HCT116 (cell line): Measurements from ENCODE around the gene CD160. TPM values are rescaled to one million over a fixed set of nuclear protein-coding genes. Genes with fewer than 3 reads are reported as not detected.

Source experiments
- ATAC-seq: fragments of 200-7000 bp; cut with Tn5 transposase; 2 replicates; pipeline ENCODE4 v1.9.1; 2020; ENCODE audit warnings: mild to moderate bottlenecking, moderate library complexity
- BruUV-seq: library from RNA; stranded (reverse); fragments of 400-500 nt; replicated peaks from 2 replicates; lab custom pipeline; 2021; lab: Mats Ljungman, UMichigan
- CTCF ChIA-PET: fragments of 300-600 bp; sonication (Branson Sonifier 250); formaldehyde crosslinking; loops from one replicate; lab custom pipeline; 2021; ENCODE audit warnings: antibody characterized with exemption; lab: Charles Lee
- POLR2A ChIA-PET: fragments of 300-600, 350-600 bp; sonication (Branson Sonifier 250); formaldehyde crosslinking; loops from one replicate; lab custom pipeline; 2021; ENCODE audit warnings: antibody characterized with exemption; lab: Charles Lee
- RAD21 ChIA-PET, 2 experiments: fragments of 300-600 bp; sonication (Branson Sonifier 250); formaldehyde crosslinking; loops; one replicate each; lab custom pipeline; 2023; ENCODE audit warnings: low total read pairs in 2 of 2; ENCODE audit not compliant: uncharacterized antibody in 2 of 2, unreplicated experiment in 2 of 2, low non-redundant PET in 1 of 2; lab: Charles Lee
- DNase-seq: peaks from one replicate; pipeline ENCODE4 v3.0.0-alpha.2; 2010; ENCODE audit warnings: low read depth, low spot score
- H2AFZ ChIP-seq: fragments of 200-600 bp; shearing (Covaris generic), sonication (generic); 2 replicates; pipeline ENCODE4 v1.6.1; 2017; ENCODE audit warnings: low read depth, mixed run types, mixed read lengths, antibody characterized with exemption, low read length; ENCODE audit not compliant: poor library complexity, severe bottlenecking
- H3K27ac ChIP-seq: 2 replicates; pipeline ENCODE4 v1.5.1; 2012; ENCODE audit warnings: low read depth, low read length
- H3K27me3 ChIP-seq: fragments of 200-600 bp; sonication (generic); 2 replicates; pipeline ENCODE4 v1.6.1; 2016; ENCODE audit warnings: mixed run types, low read length, mixed read lengths; ENCODE audit not compliant: insufficient read depth
- H3K36me3 ChIP-seq, 2 experiments: fragments of 200-500 bp in 1 of 2; fragments of 200-600 bp in 1 of 2; sonication (Bioruptor generic) in 1 of 2; sonication (generic) in 1 of 2; 2 replicates each; pipeline versions ENCODE4 v1.5.1 to v1.6.1; 2014 to 2016; ENCODE audit warnings: low read length in 2 of 2, inconsistent platforms in 1 of 2, mixed read lengths in 1 of 2, mixed run types in 1 of 2; ENCODE audit not compliant: insufficient read depth in 2 of 2, control insufficient read depth in 1 of 2
- H3K4me1 ChIP-seq, 2 experiments: fragments of 200-600 bp in 1 of 2; sonication (generic) in 1 of 2; 2 replicates each; pipeline versions ENCODE4 v1.5.1 to v1.6.1; 2012 to 2017; ENCODE audit warnings: low read length in 2 of 2, inconsistent platforms in 1 of 2, mild to moderate bottlenecking in 1 of 2, mixed read lengths in 1 of 2, mixed run types in 1 of 2, moderate library complexity in 1 of 2; ENCODE audit not compliant: insufficient read depth in 2 of 2, control insufficient read depth in 1 of 2
- H3K4me2 ChIP-seq: fragments of 200-600 bp; sonication (generic); 2 replicates; pipeline ENCODE4 v1.6.1; 2017; ENCODE audit warnings: mixed run types, low read length, mixed read lengths
- H3K4me3 ChIP-seq, 2 experiments: fragments of 200-600 bp in 1 of 2; sonication (generic) in 1 of 2; replicated peaks in 1 of 2; 2 replicates each; pipeline ENCODE4 v1.5.1; 2011 to 2016; ENCODE audit warnings: low read length in 2 of 2, control low read depth in 1 of 2, low read depth in 1 of 2, mild to moderate bottlenecking in 1 of 2, mixed read lengths in 1 of 2, mixed run types in 1 of 2
- H3K79me2 ChIP-seq: fragments of 200-600 bp; sonication (generic); 2 replicates; pipeline ENCODE4 v1.6.1; 2017; ENCODE audit warnings: mild to moderate bottlenecking, mixed run types, low read length, moderate library complexity, mixed read lengths; ENCODE audit not compliant: insufficient read depth
- H3K9ac ChIP-seq: fragments of 200-600 bp; sonication (generic); 2 replicates; pipeline ENCODE4 v1.6.1; 2016; ENCODE audit warnings: low read length, mixed read lengths
- H3K9me2 ChIP-seq: fragments of 200-600 bp; sonication (generic), shearing (Covaris generic); 2 replicates; pipeline ENCODE4 v1.6.1; 2017; ENCODE audit warnings: mixed run types, mild to moderate bottlenecking, moderate library complexity; ENCODE audit not compliant: insufficient read depth
- H3K9me3 ChIP-seq, 2 experiments: fragments of 200-500 bp in 1 of 2; fragments of 200-600 bp in 1 of 2; sonication (Bioruptor generic) in 1 of 2; sonication (generic) in 1 of 2; 2 replicates each; pipeline ENCODE4 v1.6.1; 2014 to 2017; ENCODE audit warnings: low read length in 2 of 2, mixed read lengths in 2 of 2, inconsistent platforms in 1 of 2, low read depth in 1 of 2, mild to moderate bottlenecking in 1 of 2, mixed run types in 1 of 2, moderate library complexity in 1 of 2; ENCODE audit not compliant: control insufficient read depth in 1 of 2, insufficient read depth in 1 of 2
- H4K20me1 ChIP-seq: fragments of 200-600 bp; sonication (generic), shearing (Covaris generic); 2 replicates; pipeline ENCODE4 v1.6.1; 2017; ENCODE audit warnings: mixed run types, mild to moderate bottlenecking, moderate library complexity; ENCODE audit not compliant: insufficient read depth
- ATF3 ChIP-seq: IDR thresholded peaks from 2 replicates; pipeline ENCODE4 v1.6.1; 2012
- CBX3 ChIP-seq: IDR thresholded peaks from 2 replicates; pipeline ENCODE4 v1.6.1; 2012; ENCODE audit warnings: low read depth
- CTCF ChIP-seq, 3 experiments: fragments of 200-600 bp in 1 of 3; sonication (generic) in 1 of 3; IDR thresholded peaks in 2 of 3; conservative IDR thresholded peaks in 1 of 3; 2 replicates each; pipeline ENCODE4 v1.5.1; 2012 to 2017; ENCODE audit warnings: low read depth in 2 of 3, low read length in 2 of 3, antibody characterized with exemption in 1 of 3, borderline replicate concordance in 1 of 3, control low read depth in 1 of 3, mild to moderate bottlenecking in 1 of 3, mixed read lengths in 1 of 3, mixed run types in 1 of 3, moderate library complexity in 1 of 3; ENCODE audit not compliant: insufficient read depth in 1 of 3
- FOSL1 ChIP-seq: IDR thresholded peaks from 2 replicates; pipeline ENCODE4 v1.6.1; 2012; ENCODE audit warnings: low read depth
- MAX ChIP-seq: IDR thresholded peaks from 2 replicates; pipeline ENCODE4 v1.6.1; 2012
- POLR2A ChIP-seq: IDR thresholded peaks from 2 replicates; pipeline ENCODE4 v1.7.0; 2011; ENCODE audit warnings: borderline replicate concordance; ENCODE audit not compliant: insufficient read depth, insufficient read length; ENCODE audit errors: extremely low read depth
- RAD21 ChIP-seq: IDR thresholded peaks from 2 replicates; pipeline ENCODE4 v1.6.1; 2012; ENCODE audit warnings: low read depth, mild to moderate bottlenecking
- TCF7L2 ChIP-seq: IDR thresholded peaks from 2 replicates; pipeline ENCODE4 v1.7.0; 2011; ENCODE audit warnings: borderline replicate concordance, inconsistent platforms; ENCODE audit not compliant: insufficient read depth, insufficient read length; ENCODE audit errors: extremely low read depth
- ZBTB33 ChIP-seq: IDR thresholded peaks from 2 replicates; pipeline ENCODE4 v1.6.1; 2011; ENCODE audit warnings: mild to moderate bottlenecking, low read length, moderate library complexity; ENCODE audit not compliant: insufficient replicate concordance; ENCODE audit errors: extremely low read depth
- ZFX ChIP-seq: fragments of 450-650 bp; IDR thresholded peaks from 2 replicates; pipeline ENCODE4 v1.6.1; 2017
- intact Hi-C: fragments of 100-400 bp; cut with micrococcal nuclease; formaldehyde crosslinking; loops from 2 replicates; pipeline ENCODE4 v1.10.0; 2022
- total RNA-seq: library from RNA; stranded (reverse); gene quantifications from one replicate; pipeline ENCODE4 v1.2.1, GENCODE V29; 2021; ENCODE audit not compliant: unreplicated experiment

The CD160 gene
- total RNA-seq, 1 experiment from 2014 or later = not detected

GRCh38 chr1:145720556-145720877 is 1.2 kb downstream of the CD160 start:
- intact Hi-C loops = loop anchor here (10.0 kb wide), 1 partner anchor 126 kb away; no protein-coding TSS in a partner anchor
- no peaks in the 10 kb centered on the region for H3K9me2 ChIP-seq
- no peaks in the 10 kb centered on the region for H4K20me1 ChIP-seq
- peak; percentile 65 for ATAC-seq
- H3K9ac ChIP-seq = peak overlapping the region; percentile 65
- ChIA-PET RAD21 (no interaction called here), POLR2A (no interaction called here), CTCF (interaction anchor here (0.9 to 2.1 kb wide), 3 partner anchors 11 to 105 kb away, joined by 3 to 6 read pairs (median 6); no protein-coding TSS in a partner anchor)
- no peaks in the 10 kb centered on the region for H3K27me3 ChIP-seq
- TF ChIP-seq FOSL1 (peak; percentile 44; the same call in 1 of the 2 replicates), CTCF (IDR thresholded peaks at IDR 0.05 in 2 of 3, conservative IDR thresholded peaks at IDR 0.05 in 1 of 3; ENCODE audit: borderline replicate concordance in 1 of 3, insufficient read depth in 1 of 3, low read depth in 2 of 3, low read length in 2 of 3) (no peak)
- H3K4me1 ChIP-seq = peaks cover 8 to 19% of the 10 kb centered on the region in 2 experiments
- no peaks in the 10 kb centered on the region for H3K9me3 ChIP-seq
- DNase-seq = peak; percentile 32
- H3K27ac ChIP-seq = no peak overlapping the region
- H3K36me3 ChIP-seq = no peaks in the 10 kb centered on the region
- BruUV-seq = no TSS peak
- no peaks in the 10 kb centered on the region for H3K79me2 ChIP-seq
- H2AFZ ChIP-seq = peak overlapping the region; percentile 2
- peak overlapping the region; percentile 90 for H3K4me2 ChIP-seq
- peak overlapping the region; percentile 36 to 55 for H3K4me3 ChIP-seq

GRCh38 chr1:145720878-145721671 is 1.8 kb downstream of the CD160 start:
- Histone ChIP-seq H3K9me2 (no peaks in the 10 kb centered on the region), H3K4me1 (peaks cover 8 to 19% of the 10 kb centered on the region in 2 experiments), H2AFZ (peak overlapping the region; percentile 51), H4K20me1 (no peaks in the 10 kb centered on the region), H3K4me3 (peak overlapping the region; percentile 36 to 55), H3K9ac (peak overlapping the region; percentile 65), H3K4me2 (peak overlapping the region; percentile 90), H3K9me3 (no peaks in the 10 kb centered on the region), H3K27ac (no peak overlapping the region), H3K27me3 (no peaks in the 10 kb centered on the region), H3K79me2 (no peaks in the 10 kb centered on the region), H3K36me3 (no peaks in the 10 kb centered on the region)
- no TSS peak for BruUV-seq
- ChIA-PET RAD21 (no interaction called here), POLR2A (no interaction called here), CTCF (interaction anchor here (0.9 to 2.1 kb wide), 3 partner anchors 11 to 105 kb away, joined by 3 to 6 read pairs (median 6); no protein-coding TSS in a partner anchor)
- ATAC-seq = peak; percentile 97
- peak; percentile 35 for DNase-seq
- intact Hi-C loops = loop anchor here (10.0 kb wide), 1 partner anchor 126 kb away; no protein-coding TSS in a partner anchor
- no peak for TF ChIP-seq ZFX
- TF ChIP-seq POLR2A = no peak
- peak; percentile 39 for TF ChIP-seq MAX
- no peak for TF ChIP-seq CBX3
- peak; percentile 85 for TF ChIP-seq RAD21
- TF ChIP-seq CTCF (IDR thresholded peaks at IDR 0.05 in 2 of 3, conservative IDR thresholded peaks at IDR 0.05 in 1 of 3; ENCODE audit: borderline replicate concordance in 1 of 3, insufficient read depth in 1 of 3, low read depth in 2 of 3, low read length in 2 of 3) = peak; percentile 63 to 90 (median 84)
- no peak for TF ChIP-seq ZBTB33
- TF ChIP-seq ATF3 = no peak
- TF ChIP-seq TCF7L2 = no peak
